GM08714 (cell line): ENCODE results near the gene ATAT1.

Experiments used
- H3K4me3 ChIP-seq: fragments of 200-500 bp; sonication (Bioruptor generic); 2 replicates; pipeline ENCODE4 v1.5.1; 2014; ENCODE audit warnings: mild to moderate bottlenecking, low read length, inconsistent platforms
- ZNF274 ChIP-seq: IDR thresholded peaks from 2 replicates; pipeline ENCODE4 v1.6.1; 2012; ENCODE audit warnings: mild to moderate bottlenecking, low read depth, low read length

The ATAT1 gene

GRCh38 chr6:30689022-30689865 lies 62.6 kb downstream of the ATAT1 start:
- H3K4me3 ChIP-seq = peak overlapping the region; percentile 94; the same call in 1 of the 2 replicates
- no peak for TF ChIP-seq ZNF274

- TF ChIP-seq ZNF274 = no peak
- peak overlapping the region; percentile 94 for H3K4me3 ChIP-seq
These were observed 63.3 kb downstream of the ATAT1 start for GRCh38 chr6:30689985-30690384.

- peak within 1 kb of the TSS; percentile 94 for H3K4me3 ChIP-seq
- no peak for TF ChIP-seq ZNF274
These were observed 63.9 kb downstream of the ATAT1 start, which contains the start of gene NRM for GRCh38 chr6:30690403-30691207. Gene NRM, minus strand, starts transcription at chr6:30690984. Its CDS starts 10 bp downstream, at chr6:30690974.

- peak overlapping the region; percentile 94 for H3K4me3 ChIP-seq
- no peak for TF ChIP-seq ZNF274
These were observed 64.7 kb downstream of the ATAT1 start for GRCh38 chr6:30691208-30691847.
